ENCODE results near the gene ZC3H6. TPM values are rescaled to one million over a fixed set of nuclear protein-coding genes. Genes with fewer than 3 reads are reported as not detected.

ZC3H6 gene
- total and polyA plus RNA-seq, 4 donors, result 1.1 to 15.5 (median 6.6) TPM

DNA sequence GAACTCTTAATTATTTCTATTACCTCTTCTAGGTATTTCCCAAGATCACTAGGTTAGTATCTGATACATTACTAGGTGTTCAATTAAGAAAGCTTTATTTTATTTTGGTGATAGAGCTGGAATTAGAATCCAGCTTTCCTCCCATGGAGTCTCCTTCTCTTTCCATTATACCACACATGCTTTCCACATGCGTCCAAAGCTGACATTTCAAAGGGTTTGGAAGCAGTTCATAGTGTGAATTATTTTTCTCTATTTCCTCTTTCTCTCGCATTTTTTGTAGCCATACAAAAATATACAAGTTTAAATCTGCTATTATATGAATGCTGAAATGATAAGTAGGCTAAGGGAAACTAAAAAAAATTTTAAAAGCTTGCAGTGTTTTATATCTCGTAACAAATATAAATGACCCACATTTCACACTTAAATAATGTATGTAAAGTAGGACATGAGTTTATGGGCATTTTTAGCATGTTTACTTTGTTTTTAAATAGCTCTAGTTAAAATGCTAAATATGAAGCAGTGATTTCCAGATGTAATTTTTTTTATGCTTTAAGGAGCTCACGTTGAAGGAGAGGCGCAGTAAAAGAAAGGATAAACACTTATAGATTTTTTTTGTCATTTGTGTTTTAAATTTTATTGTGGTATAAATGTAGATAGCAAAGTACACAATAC is 20.1 kb downstream of the ZC3H6 start:
- Histone ChIP-seq H3K9me3 (ENCODE audit: control insufficient read depth in 4 of 4, insufficient read depth in 3 of 4, low read length in 3 of 4) (no peaks in the 10 kb centered on the region), H3K9ac (ENCODE audit: insufficient read depth in 1 of 2, low read length in 2 of 2) (no peak overlapping the region), H3K36me3 (ENCODE audit: control insufficient read depth in 4 of 4, insufficient read depth in 4 of 4, low read length in 4 of 4) (no peaks in the 10 kb centered on the region), H3K4me3 (no peak overlapping the region), H3K27me3 (ENCODE audit: control insufficient read depth in 3 of 3, insufficient read depth in 3 of 3, low read length in 2 of 3) (no peaks in the 10 kb centered on the region), H3K4me1 (ENCODE audit: control insufficient read depth in 5 of 5, insufficient read depth in 5 of 5, low read length in 5 of 5) (peaks cover 0 to 7% (median 0%) of the 10 kb centered on the region in 5 donors), H3K27ac (ENCODE audit: low read depth in 1 of 2, low read length in 1 of 2) (no peak overlapping the region)
- WGBS, 2 donors, result 72 to 91% methylated on average over 5 of the region's 5 CpGs
- ATAC-seq (ENCODE audit: insufficient read depth, low FRiP score) (no peak), DNase-seq (peak in 2 of 3 donors; percentile 22 to 43)
- TF ChIP-seq, protein P1, sequence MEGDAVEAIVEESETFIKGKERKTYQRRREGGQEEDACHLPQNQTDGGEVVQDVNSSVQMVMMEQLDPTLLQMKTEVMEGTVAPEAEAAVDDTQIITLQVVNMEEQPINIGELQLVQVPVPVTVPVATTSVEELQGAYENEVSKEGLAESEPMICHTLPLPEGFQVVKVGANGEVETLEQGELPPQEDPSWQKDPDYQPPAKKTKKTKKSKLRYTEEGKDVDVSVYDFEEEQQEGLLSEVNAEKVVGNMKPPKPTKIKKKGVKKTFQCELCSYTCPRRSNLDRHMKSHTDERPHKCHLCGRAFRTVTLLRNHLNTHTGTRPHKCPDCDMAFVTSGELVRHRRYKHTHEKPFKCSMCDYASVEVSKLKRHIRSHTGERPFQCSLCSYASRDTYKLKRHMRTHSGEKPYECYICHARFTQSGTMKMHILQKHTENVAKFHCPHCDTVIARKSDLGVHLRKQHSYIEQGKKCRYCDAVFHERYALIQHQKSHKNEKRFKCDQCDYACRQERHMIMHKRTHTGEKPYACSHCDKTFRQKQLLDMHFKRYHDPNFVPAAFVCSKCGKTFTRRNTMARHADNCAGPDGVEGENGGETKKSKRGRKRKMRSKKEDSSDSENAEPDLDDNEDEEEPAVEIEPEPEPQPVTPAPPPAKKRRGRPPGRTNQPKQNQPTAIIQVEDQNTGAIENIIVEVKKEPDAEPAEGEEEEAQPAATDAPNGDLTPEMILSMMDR (IDR thresholded peaks at IDR 0.05; ENCODE audit: control extremely low read depth, extremely low read depth), result no peak

DNA sequence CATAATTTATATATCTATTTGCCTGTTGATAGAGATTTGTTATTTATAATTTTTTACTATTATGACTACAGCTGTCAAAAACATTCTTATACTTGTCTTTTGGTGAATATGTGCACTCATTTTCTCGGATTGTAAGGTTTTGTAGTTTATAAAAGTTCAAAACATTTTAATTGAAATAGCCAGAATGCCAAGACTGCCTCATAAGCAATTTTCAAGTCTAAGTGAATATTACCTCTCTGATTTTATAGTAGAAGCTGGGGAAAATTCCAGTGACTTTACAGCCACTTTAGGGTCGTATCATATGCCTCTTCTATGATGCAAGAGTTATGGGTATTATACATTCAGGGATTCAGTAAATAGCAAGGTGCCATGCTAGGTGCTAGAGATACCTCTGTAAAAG is 21.0 kb downstream of the ZC3H6 start:
- no peak overlapping the region for H3K9ac ChIP-seq (ENCODE audit: insufficient read depth in 1 of 2, low read length in 2 of 2)
- H3K4me1 ChIP-seq (ENCODE audit: control insufficient read depth in 5 of 5, insufficient read depth in 5 of 5, low read length in 5 of 5), result peaks cover 0 to 7% (median 0%) of the 10 kb centered on the region in 5 donors
- H3K9me3 ChIP-seq (ENCODE audit: control insufficient read depth in 4 of 4, insufficient read depth in 3 of 4, low read length in 3 of 4), result no peaks in the 10 kb centered on the region
- peaks cover 0 to 3% (median 1%) of the 10 kb centered on the region in 4 donors for H3K36me3 ChIP-seq (ENCODE audit: control insufficient read depth in 4 of 4, insufficient read depth in 4 of 4, low read length in 4 of 4)
- no peak overlapping the region for H3K27ac ChIP-seq (ENCODE audit: low read depth in 1 of 2, low read length in 1 of 2)
- TF ChIP-seq, protein P1 (IDR thresholded peaks at IDR 0.05; ENCODE audit: control extremely low read depth, extremely low read depth), result no peak
- no peak overlapping the region for H3K4me3 ChIP-seq
- no peaks in the 10 kb centered on the region for H3K27me3 ChIP-seq (ENCODE audit: control insufficient read depth in 3 of 3, insufficient read depth in 3 of 3, low read length in 2 of 3)
- DNase-seq (no peak), ATAC-seq (ENCODE audit: insufficient read depth, low FRiP score) (no peak)
- 84 to 88% methylated on average over 2 of the region's 2 CpGs for WGBS, 2 donors

- Histone ChIP-seq H3K9me3 (ENCODE audit: control insufficient read depth in 4 of 4, insufficient read depth in 3 of 4, low read length in 3 of 4) (no peaks in the 10 kb centered on the region), H3K9ac (ENCODE audit: insufficient read depth in 1 of 2, low read length in 2 of 2) (no peak overlapping the region), H3K27me3 (ENCODE audit: control insufficient read depth in 3 of 3, insufficient read depth in 3 of 3, low read length in 2 of 3) (no peaks in the 10 kb centered on the region), H3K27ac (ENCODE audit: low read depth in 1 of 2, low read length in 1 of 2) (no peak overlapping the region), H3K4me3 (no peak overlapping the region), H3K36me3 (ENCODE audit: control insufficient read depth in 4 of 4, insufficient read depth in 4 of 4, low read length in 4 of 4) (peaks cover 0 to 4% (median 3%) of the 10 kb centered on the region in 4 donors), H3K4me1 (ENCODE audit: control insufficient read depth in 5 of 5, insufficient read depth in 5 of 5, low read length in 5 of 5) (no peaks in the 10 kb centered on the region)
- DNase-seq, result no peak
- TF ChIP-seq, protein P1 (IDR thresholded peaks at IDR 0.05; ENCODE audit: control extremely low read depth, extremely low read depth), result no peak
- ATAC-seq (ENCODE audit: insufficient read depth, low FRiP score), result no peak
Observed at GRCh38 chr2:112301171-112301584, 25.8 kb downstream of the ZC3H6 start.

- no peaks in the 10 kb centered on the region for H3K27me3 ChIP-seq (ENCODE audit: control insufficient read depth in 3 of 3, insufficient read depth in 3 of 3, low read length in 2 of 3)
- DNase-seq (no peak), ATAC-seq (ENCODE audit: insufficient read depth, low FRiP score) (no peak)
- H3K27ac ChIP-seq (ENCODE audit: low read depth in 1 of 2, low read length in 1 of 2), result no peak overlapping the region
- H3K4me1 ChIP-seq (ENCODE audit: control insufficient read depth in 5 of 5, insufficient read depth in 5 of 5, low read length in 5 of 5), result no peaks in the 10 kb centered on the region
- H3K9ac ChIP-seq (ENCODE audit: insufficient read depth in 1 of 2, low read length in 2 of 2), result no peak overlapping the region
- TF ChIP-seq, protein P1 (IDR thresholded peaks at IDR 0.05; ENCODE audit: control extremely low read depth, extremely low read depth), result no peak
- no peaks in the 10 kb centered on the region for H3K9me3 ChIP-seq (ENCODE audit: control insufficient read depth in 4 of 4, insufficient read depth in 3 of 4, low read length in 3 of 4)
- no peak overlapping the region for H3K4me3 ChIP-seq
- peaks cover 0 to 7% (median 5%) of the 10 kb centered on the region in 4 donors for H3K36me3 ChIP-seq (ENCODE audit: control insufficient read depth in 4 of 4, insufficient read depth in 4 of 4, low read length in 4 of 4)
Observed at GRCh38 chr2:112301973-112302372, 26.6 kb downstream of the ZC3H6 start.

Data from lung (tissue), 12 donors.